Endothelial cell of umbilical vein (primary cell): Measurements from ENCODE around the gene BORCS5.

ENCODE experiments used
- EZH2 ChIP-seq: IDR thresholded peaks from 2 replicates; pipeline ENCODE4 v1.6.1; 2012; ENCODE audit warnings: borderline replicate concordance, low read depth, mild to moderate bottlenecking, moderate library complexity, low read length, inconsistent platforms; ENCODE audit not compliant: severe bottlenecking
- POLR2A ChIP-seq: IDR thresholded peaks from 2 replicates; pipeline ENCODE4 v1.6.1; 2012; ENCODE audit warnings: low read depth, mild to moderate bottlenecking, control low read depth, low read length
- POLR2AphosphoS5 ChIP-seq: IDR thresholded peaks from 2 replicates; pipeline ENCODE4 v1.6.1; 2012; ENCODE audit warnings: low read depth, mild to moderate bottlenecking, control low read depth, low read length, moderate library complexity; ENCODE audit not compliant: insufficient read depth
- TF ChIP-seq, protein P1 (sequence below), 2 donors: IDR thresholded peaks; 1 replicate in 1 of 2; 2 replicates in 1 of 2; pipeline ENCODE4 v1.5.1; 2011; ENCODE audit warnings: low read length in 2 of 2, mild to moderate bottlenecking in 2 of 2, moderate library complexity in 2 of 2, control low read depth in 1 of 2, inconsistent platforms in 1 of 2, low read depth in 1 of 2; ENCODE audit not compliant: insufficient read depth in 1 of 2; ENCODE audit errors: extremely low read depth in 1 of 2
- TF ChIP-seq, protein P2 (sequence below): IDR thresholded peaks from 2 replicates; pipeline ENCODE4 v1.6.1; 2011; ENCODE audit not compliant: insufficient read depth, insufficient read length

DNA sequence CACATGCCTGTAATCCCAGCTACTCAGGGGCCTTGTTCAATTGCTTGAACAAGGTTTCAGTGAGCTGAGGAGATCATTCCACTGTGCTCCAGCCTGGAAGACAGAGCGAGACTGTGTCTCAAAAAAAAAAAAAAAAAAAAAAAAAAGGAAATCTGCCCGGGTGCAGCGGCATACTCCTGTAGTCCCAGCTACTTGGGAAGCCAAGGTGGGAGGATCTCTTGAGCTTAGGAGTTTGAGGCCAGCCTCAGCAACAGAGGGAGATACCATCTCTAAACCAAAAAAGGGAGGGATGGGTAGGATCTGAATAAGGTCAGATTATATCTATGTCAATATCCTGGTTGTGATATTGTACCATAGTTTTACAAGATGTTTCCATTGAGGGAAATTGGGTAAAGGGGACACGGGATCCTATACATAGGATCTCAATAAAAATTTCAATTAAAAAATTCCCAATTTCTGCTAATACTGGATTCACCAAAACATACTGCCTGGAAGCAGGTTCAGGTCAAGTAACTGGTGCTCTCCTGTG lies 76.4 kb downstream of the BORCS5 start:
- TF ChIP-seq, protein P1, sequence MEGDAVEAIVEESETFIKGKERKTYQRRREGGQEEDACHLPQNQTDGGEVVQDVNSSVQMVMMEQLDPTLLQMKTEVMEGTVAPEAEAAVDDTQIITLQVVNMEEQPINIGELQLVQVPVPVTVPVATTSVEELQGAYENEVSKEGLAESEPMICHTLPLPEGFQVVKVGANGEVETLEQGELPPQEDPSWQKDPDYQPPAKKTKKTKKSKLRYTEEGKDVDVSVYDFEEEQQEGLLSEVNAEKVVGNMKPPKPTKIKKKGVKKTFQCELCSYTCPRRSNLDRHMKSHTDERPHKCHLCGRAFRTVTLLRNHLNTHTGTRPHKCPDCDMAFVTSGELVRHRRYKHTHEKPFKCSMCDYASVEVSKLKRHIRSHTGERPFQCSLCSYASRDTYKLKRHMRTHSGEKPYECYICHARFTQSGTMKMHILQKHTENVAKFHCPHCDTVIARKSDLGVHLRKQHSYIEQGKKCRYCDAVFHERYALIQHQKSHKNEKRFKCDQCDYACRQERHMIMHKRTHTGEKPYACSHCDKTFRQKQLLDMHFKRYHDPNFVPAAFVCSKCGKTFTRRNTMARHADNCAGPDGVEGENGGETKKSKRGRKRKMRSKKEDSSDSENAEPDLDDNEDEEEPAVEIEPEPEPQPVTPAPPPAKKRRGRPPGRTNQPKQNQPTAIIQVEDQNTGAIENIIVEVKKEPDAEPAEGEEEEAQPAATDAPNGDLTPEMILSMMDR (IDR thresholded peaks at IDR 0.05; ENCODE audit: extremely low read depth in 1 of 2, insufficient read depth in 1 of 2, low read depth in 1 of 2, low read length in 2 of 2) = no peak
- no peak for TF ChIP-seq EZH2
- TF ChIP-seq, protein P2, sequence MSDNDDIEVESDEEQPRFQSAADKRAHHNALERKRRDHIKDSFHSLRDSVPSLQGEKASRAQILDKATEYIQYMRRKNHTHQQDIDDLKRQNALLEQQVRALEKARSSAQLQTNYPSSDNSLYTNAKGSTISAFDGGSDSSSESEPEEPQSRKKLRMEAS = no peak
- TF ChIP-seq POLR2A = no peak
- TF ChIP-seq POLR2AphosphoS5 = no peak
